ENCODE results near the gene ZG16B.

DNA sequence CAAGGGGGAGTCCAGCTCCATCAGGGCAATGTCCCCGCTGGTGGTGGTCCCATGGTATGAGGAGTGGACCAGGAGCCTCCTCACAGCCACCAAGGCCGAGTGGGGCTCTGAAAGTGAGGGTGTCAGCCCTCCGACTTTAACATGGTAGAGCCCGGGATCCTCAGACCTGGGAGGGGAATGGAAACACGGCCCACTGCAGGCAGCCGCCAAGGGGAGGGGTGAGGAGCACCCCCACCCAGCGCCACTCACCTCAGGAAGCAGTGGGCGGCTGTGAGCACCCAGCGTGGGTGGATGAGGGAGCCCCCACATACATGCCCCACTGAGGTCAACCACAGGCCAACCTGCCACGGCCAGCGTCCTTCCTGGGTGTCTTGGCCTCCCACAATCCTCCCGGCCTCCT lies 10.8 kb downstream of the ZG16B start:
- TF ChIP-seq, protein P1, sequence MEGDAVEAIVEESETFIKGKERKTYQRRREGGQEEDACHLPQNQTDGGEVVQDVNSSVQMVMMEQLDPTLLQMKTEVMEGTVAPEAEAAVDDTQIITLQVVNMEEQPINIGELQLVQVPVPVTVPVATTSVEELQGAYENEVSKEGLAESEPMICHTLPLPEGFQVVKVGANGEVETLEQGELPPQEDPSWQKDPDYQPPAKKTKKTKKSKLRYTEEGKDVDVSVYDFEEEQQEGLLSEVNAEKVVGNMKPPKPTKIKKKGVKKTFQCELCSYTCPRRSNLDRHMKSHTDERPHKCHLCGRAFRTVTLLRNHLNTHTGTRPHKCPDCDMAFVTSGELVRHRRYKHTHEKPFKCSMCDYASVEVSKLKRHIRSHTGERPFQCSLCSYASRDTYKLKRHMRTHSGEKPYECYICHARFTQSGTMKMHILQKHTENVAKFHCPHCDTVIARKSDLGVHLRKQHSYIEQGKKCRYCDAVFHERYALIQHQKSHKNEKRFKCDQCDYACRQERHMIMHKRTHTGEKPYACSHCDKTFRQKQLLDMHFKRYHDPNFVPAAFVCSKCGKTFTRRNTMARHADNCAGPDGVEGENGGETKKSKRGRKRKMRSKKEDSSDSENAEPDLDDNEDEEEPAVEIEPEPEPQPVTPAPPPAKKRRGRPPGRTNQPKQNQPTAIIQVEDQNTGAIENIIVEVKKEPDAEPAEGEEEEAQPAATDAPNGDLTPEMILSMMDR (IDR thresholded peaks at IDR 0.05), result no peak
- TF ChIP-seq POLR2A (IDR thresholded peaks at IDR 0.05), result no peak
